Measurements from ENCODE around the gene POLQ.

- TF ChIP-seq CTCF (IDR thresholded peaks at IDR 0.05; ENCODE audit: low read depth, low read length, poor library complexity, severe bottlenecking): no peak
- TF ChIP-seq EZH2phosphoT487 (IDR thresholded peaks at IDR 0.05; ENCODE audit: borderline replicate concordance, low read length): no peak
These were observed 21.0 kb upstream of the POLQ start for GRCh38 chr3:121566773-121567172.
